Loucy (cell line): Measurements from ENCODE around the gene ZKSCAN8.

ENCODE experiments used
- CTCF ChIP-seq: fragments of 200-600 bp; sonication (generic); conservative IDR thresholded peaks from 2 replicates; pipeline ENCODE4 v1.5.1; 2014; ENCODE audit warnings: mild to moderate bottlenecking, antibody characterized with exemption, low read length
- EZH2phosphoT487 ChIP-seq: fragments of 200-600 bp; IDR thresholded peaks from 2 replicates; pipeline ENCODE4 v1.6.1; 2018; ENCODE audit warnings: antibody characterized with exemption, mild to moderate bottlenecking, moderate library complexity, borderline replicate concordance

DNA sequence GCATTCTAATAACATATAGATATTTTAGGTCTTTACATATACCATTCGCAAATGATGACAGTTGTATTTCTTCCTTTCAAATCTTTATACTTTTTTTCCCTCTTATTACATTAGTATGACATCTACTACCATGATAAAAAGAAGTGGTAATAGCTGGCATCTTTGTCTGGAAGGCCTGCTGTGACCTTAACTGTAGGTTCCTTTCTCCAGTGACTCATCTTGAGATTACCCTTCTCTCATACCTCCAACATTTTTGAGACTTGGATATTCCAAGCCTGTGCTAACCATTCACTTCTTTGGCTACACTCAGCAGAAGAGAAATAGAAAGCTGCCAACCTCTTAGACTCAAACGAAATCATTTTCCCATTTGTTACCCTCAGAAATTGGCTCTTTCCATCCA is 30.3 kb downstream of the ZKSCAN8 start:
- no peak for TF ChIP-seq CTCF
- no peak for TF ChIP-seq EZH2phosphoT487
